GM19328 (cell line): Measurements from ENCODE around the gene STPG4.
"Not testable (repeated sequence)": the region's sequence is repeated elsewhere in the genome, so short reads cannot be mapped to it uniquely, and the experiment has no call there.

Source experiments
- ATAC-seq: cut with Tn5 transposase; IDR thresholded peaks from one replicate; pipeline ENCODE4 v1.9.1; 2021; ENCODE audit warnings: mild to moderate bottlenecking, moderate library complexity; ENCODE audit not compliant: unreplicated experiment

Gene STPG4

DNA sequence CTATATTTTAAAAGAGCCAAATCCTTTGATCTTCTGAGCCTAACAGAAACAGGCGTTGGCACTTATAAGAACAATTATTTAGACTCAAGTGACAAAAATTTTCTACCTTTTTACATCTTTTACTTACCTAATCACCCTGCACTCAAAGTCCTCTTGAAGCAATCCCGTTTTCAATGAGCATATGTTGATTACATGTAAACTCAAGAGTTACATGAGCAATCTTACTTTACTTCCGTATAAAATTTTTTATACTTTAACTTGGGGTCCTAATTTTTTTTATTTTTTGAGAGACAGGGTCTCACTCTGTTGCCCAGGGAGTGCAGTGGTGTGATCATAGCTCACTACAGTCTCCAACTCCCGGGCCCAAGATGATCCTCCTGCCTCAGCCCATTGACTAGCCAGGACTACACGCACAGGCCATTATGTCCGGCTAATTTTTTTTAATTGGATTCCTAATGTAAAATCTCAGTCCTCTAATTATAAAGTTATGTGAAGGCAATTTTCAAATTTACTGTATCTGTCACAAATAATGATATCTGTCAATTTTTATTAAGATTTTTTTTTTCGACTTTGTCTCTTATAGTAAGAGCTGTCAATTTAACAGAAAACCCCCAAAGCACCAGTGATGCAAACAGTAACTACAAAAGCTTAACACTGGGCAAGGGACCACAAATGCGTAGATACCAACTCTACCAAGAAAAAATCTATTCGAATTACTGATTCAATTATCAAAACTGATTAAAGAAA, 19.1 kb upstream of the STPG4 start:
- no peak for ATAC-seq

- no peak for ATAC-seq
Measured at GRCh38 chr2:47172922-47173695, 18.0 kb upstream of the STPG4 start.

GRCh38 chr2:47172156-47172921, 17.2 kb upstream of the STPG4 start:
- no peak for ATAC-seq

- ATAC-seq: no peak
Measured at GRCh38 chr2:47169784-47170183, 14.7 kb upstream of the STPG4 start.

GRCh38 chr2:47168895-47169294, 13.8 kb upstream of the STPG4 start:
- not testable (repeated sequence) for ATAC-seq

DNA sequence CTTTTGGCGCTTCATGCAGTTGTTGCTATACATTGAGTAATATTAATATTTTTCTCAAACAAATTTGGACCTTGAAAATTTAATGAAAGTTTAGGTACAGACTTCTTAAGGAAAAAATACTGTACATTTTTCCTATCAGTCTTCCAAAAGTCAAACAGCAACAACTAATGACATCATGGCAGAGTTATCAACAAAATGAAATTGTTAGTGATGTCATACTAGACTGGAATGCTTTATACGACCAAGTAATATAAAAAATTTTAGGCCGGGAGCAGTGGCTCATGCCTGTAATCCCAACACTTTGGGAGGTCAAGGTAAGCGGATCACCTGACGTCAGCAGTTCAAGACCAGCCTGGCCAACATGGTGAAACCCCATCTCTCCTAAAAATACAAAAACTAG, 12.0 kb upstream of the STPG4 start:
- ATAC-seq: no peak

DNA sequence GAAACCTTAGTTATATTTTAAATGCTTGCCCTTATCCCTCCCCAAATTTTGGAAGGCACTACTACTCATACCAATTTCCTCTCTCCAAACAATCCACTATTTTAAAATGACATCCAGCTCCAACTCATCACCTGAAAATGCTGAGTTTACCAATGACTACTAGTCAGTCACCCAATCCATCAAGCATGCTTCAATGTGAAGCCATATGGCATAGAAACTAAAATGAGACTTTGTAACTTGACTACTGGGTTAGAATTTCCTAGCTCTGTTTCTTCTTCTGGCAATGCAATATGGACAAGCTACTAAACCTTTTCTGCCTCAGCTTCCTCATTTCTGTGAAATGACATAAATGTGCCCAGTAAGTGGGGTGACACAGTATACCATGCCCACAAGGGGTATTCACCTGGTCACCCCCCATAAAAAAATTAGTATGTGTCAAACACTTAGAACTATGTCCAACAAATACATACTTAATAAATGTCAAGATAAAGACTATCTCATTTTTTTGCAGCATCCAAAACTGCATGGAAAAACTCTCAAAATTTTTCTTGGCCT, 10.0 kb upstream of the STPG4 start:
- ATAC-seq: no peak

DNA sequence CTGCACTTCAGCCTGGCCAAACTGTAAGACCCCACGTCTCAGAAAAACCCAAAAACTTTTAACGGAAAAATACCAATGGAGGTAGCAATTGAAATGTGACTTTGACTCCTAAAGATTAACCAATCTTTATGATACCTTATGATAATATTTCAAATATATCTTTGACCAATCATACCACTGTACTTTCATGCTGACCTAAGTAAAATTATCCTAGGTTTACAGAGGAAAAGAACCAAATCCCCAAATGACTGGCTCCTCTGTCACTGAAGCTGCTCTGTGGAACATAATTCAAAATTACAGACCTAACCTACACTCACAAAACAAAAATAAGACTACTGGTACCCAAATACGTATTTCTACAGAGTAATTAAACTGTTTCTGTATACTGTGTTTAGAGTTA, 7.7 kb upstream of the STPG4 start:
- no peak for ATAC-seq

GRCh38 chr2:47161475-47161874, 6.4 kb upstream of the STPG4 start:
- ATAC-seq: no peak

DNA sequence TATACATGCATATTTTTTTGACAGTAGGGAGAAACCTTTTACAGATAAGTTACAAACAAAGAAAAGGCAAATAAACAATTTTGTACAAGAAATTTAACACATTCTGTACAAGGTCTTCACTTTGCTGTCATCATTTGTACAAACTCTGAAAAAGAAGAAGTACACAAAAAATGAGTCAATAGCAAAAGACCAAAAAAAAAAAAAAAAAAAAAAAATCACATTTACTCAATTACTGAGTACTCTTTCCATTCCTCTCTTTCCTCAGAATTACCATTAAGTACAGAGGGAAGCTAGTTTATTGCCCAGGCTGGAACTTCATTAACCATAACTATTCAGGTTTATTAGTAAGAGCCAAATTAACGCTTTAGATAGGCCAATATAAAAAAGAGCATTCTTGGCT, 5.6 kb upstream of the STPG4 start:
- no peak for ATAC-seq

DNA sequence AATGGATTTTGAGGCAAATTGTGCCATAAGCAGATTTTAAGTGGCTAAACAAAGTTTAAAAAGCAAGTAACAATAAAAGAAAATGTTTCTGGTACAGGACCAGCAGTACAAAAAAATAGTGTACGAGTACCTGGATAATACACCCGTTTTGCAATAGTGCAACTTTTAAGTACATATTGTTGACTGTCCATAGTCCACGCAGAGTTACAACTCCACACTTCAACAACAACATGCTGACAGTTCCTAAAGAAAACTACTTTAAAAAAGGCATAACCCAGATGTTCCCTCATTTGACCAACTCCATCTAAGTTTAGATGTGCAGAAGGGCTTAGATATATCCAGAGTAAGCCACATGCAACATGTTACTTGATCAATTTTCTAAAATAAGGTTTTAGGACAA, 5.1 kb upstream of the STPG4 start:
- ATAC-seq: no peak

- no peak for ATAC-seq
Measured at GRCh38 chr2:47159627-47160026, 4.5 kb upstream of the STPG4 start.

DNA sequence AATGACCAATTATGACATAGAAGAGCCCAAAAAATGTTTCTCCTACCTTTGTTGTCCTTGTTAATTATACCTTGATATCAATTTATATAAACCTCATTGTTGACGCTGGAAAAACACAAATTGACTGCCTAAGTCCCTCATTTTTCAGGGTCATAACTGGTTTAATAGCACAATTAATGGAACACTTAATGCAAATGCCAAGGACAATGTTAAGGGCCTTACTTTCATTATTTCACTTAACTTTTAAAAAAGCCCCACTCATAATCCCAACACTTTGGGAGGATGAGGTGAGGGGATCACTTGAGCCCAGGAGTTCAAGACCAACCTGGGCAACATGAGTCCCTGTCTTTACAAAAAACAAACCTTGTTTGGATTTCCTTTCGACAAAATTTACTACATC, 3.5 kb upstream of the STPG4 start:
- no peak for ATAC-seq

GRCh38 chr2:47152803-47153202, 2.3 kb downstream of the STPG4 start:
- ATAC-seq: no peak

DNA sequence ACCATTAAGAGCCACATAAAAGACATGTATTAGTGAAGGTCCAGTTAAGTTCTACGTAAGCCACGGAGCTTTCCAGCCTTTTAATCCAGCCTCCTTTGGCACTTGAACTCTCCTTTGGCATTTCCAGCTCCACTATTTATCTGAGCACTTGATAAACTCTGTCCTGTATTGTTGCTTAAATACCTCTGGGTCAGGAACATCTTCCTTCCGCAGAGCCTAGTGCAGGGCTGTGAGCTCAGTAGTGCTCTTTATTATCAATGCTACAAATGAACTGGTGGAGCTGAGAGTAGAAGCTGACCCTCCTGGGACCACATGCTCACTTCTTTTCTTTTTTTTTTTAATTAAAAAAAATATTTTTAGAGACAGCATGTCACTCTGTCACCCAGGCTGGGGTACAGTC, 4.9 kb downstream of the STPG4 start:
- no peak for ATAC-seq

GRCh38 chr2:47147021-47147420, 8.1 kb downstream of the STPG4 start:
- ATAC-seq: no peak

DNA sequence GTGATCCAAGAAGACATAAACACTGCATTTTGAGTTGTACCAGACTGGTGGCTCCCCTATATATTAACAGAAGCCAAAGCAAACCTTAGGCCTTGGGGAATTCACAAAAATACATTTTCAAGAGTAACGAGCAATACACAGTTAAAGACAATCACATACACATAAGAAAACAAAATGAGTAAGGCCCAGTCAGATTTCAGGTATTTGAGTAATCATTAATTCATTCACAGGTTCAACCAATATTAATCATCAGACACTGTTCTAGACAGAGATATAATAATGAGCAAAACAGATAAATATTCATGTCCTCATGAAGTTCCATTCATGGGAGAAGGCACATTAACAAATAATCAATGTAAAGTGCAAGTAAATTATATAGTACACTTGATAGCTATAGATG, 9.6 kb downstream of the STPG4 start:
- ATAC-seq: no peak

DNA sequence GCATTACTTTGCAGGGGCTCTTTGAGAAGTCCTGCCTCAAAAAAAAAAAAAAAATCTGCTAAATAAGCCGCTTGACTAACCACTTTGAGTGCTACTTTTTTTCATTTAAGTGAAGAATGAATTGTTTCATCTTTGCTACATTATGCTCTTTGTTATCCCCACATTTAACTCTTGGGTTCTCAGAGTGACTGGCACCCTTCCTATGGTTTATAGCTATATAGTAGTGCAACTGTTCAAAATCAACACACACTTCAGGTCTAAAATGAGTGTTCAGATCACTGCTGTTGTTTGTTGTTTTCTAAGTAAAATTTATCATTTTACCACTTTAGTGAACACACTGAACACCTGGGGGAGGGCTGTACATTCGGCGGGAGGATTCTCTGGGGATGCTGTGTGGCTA, 13.6 kb downstream of the STPG4 start:
- ATAC-seq: no peak

GRCh38 chr2:47134386-47135090, 20.6 kb downstream of the STPG4 start:
- ATAC-seq: no peak

- ATAC-seq: no peak
Measured at GRCh38 chr2:47133046-47133445, 22.1 kb downstream of the STPG4 start.

GRCh38 chr2:47129191-47129706, 25.9 kb downstream of the STPG4 start:
- ATAC-seq: no peak
